K562 (cell line): ENCODE data around the gene CENPB.

Experiments
- ARNT ChIP-seq, 2 experiments: fragments of 450-650 bp; IDR thresholded peaks; 2 replicates each; pipeline ENCODE4 v1.6.1; 2016; ENCODE audit warnings: mild to moderate bottlenecking in 1 of 2
- BCL6 ChIP-seq: fragments of 250-450 bp; sonication (Bioruptor Pico); IDR thresholded peaks from 2 replicates; pipeline ENCODE4 v1.4.0; 2020
- CREM ChIP-seq: IDR thresholded peaks from 2 replicates; pipeline ENCODE4 v1.6.1; 2014; ENCODE audit warnings: antibody characterized with exemption, low read depth
- E2F5 ChIP-seq: sonication (generic); formaldehyde crosslinking; IDR thresholded peaks from 2 replicates; pipeline ENCODE4 v1.8.0; 2022; ENCODE audit warnings: mild to moderate bottlenecking, missing genetic modification reagents
- ELF1 ChIP-seq: fragments of 200-800 bp; sonication (Bioruptor generic); IDR thresholded peaks from 2 replicates; pipeline ENCODE4 v1.6.1; 2016; ENCODE audit warnings: missing genetic modification characterization, missing compliant biosample characterization
- GABPA ChIP-seq: fragments of 200-800 bp; sonication (Bioruptor generic); conservative IDR thresholded peaks from 2 replicates; pipeline ENCODE4 v1.6.1; 2016; ENCODE audit warnings: low read depth, missing genetic modification characterization, missing compliant biosample characterization
- HIVEP1 ChIP-seq: fragments of 250-450 bp; sonication (Bioruptor Pico); IDR thresholded peaks from 2 replicates; pipeline ENCODE4 v1.4.0; 2020; ENCODE audit warnings: mild to moderate bottlenecking
- HMGN3 ChIP-seq: IDR thresholded peaks from 2 replicates; pipeline ENCODE4 v1.6.1; 2011; ENCODE audit warnings: borderline replicate concordance, low read depth, mild to moderate bottlenecking, mixed read lengths, low read length; ENCODE audit not compliant: insufficient read length; ENCODE audit errors: extremely low read depth
- HNRNPK ChIP-seq: fragments of 200-400 bp; formaldehyde crosslinking; IDR thresholded peaks from one replicate; pipeline ENCODE4 v1.6.1; 2018; ENCODE audit warnings: mild to moderate bottlenecking, low read depth, low read length; ENCODE audit not compliant: poor library complexity, severe bottlenecking
- HNRNPUL1 ChIP-seq: fragments of 200-400 bp; formaldehyde crosslinking; IDR thresholded peaks from 2 replicates; pipeline ENCODE4 v1.6.1; 2017; ENCODE audit warnings: low read length
- KDM1A ChIP-seq, 2 experiments: fragments of 450-650 bp; IDR thresholded peaks; 2 replicates each; pipeline ENCODE4 v1.6.1; 2016; ENCODE audit warnings: mild to moderate bottlenecking in 2 of 2
- RAD21 ChIP-seq, 2 experiments: fragments of 250-450 bp in 1 of 2; fragments of 450-650 bp in 1 of 2; sonication (Bioruptor Pico) in 1 of 2; formaldehyde crosslinking in 1 of 2; IDR thresholded peaks in 1 of 2; conservative IDR thresholded peaks in 1 of 2; 2 replicates each; pipeline versions ENCODE4 v1.4.0 to v1.8.0; 2020 to 2022; ENCODE audit warnings: mild to moderate bottlenecking in 2 of 2, moderate library complexity in 1 of 2
- RERE ChIP-seq: sonication (generic); formaldehyde crosslinking; IDR thresholded peaks from 2 replicates; pipeline ENCODE4 v1.8.0; 2023; ENCODE audit warnings: missing genetic modification reagents, mild to moderate bottlenecking, borderline replicate concordance
- ZFP1 ChIP-seq: fragments of 450-650 bp; formaldehyde crosslinking; IDR thresholded peaks from 2 replicates; pipeline ENCODE4 v1.4.0; 2020; ENCODE audit warnings: mild to moderate bottlenecking, mixed read lengths

- TF ChIP-seq HMGN3 (no peak), ELF1 (no peak), BCL6 (CRISPR knock-in tag) (no peak), HNRNPK (no peak), HIVEP1 (CRISPR knock-in tag) (no peak), CREM (no peak), ARNT (IDR thresholded peaks at IDR 0.05) (no peak), HNRNPUL1 (no peak), E2F5 (CRISPR knock-in tag) (no peak), GABPA (tag) (no peak), KDM1A (IDR thresholded peaks at IDR 0.05) (no peak), RAD21 (CRISPR knock-in tag; conservative IDR thresholded peaks at IDR 0.05 in 1 of 2, IDR thresholded peaks at IDR 0.05 in 1 of 2) (no peak), ZFP1 (CRISPR knock-in tag) (no peak), RERE (CRISPR knock-in tag) (no peak)
Observed at GRCh38 chr20:3765171-3765882, 21.2 kb downstream of the CENPB start.
